Measurements from ENCODE around the gene RSPH4A. TPM values are rescaled to one million over a fixed set of nuclear protein-coding genes. Genes with fewer than 3 reads are reported as not detected.
A peak's percentile ranks its signal among the peaks of the same experiment; 100 is the strongest.
"Not testable (repeated sequence)": the region's sequence is repeated elsewhere in the genome, so short reads cannot be mapped to it uniquely, and the experiment has no call there.

RSPH4A gene
- total RNA-seq, 2 donors from 2014 or later, result 0.28 TPM; not detected in 1

DNA sequence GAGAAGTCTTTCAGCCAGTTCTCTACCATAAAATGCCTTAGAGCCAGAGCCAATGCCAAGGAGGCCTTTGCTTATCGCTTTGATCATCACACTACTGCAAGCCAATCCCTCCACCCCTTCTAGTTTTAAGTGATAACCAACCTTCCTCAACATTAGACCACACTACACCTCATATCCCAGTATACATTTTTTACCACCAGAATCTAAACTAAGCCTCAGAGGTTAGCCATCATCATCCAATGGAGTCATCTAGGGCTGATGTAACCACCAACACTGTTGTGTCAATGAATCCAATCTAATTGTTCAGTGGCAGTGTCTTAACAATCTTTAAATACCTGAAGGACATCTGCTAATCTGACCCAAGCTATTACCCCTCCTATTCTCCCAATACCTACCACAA lies 45.9 kb downstream of the RSPH4A start:
- ATAC-seq (replicated peaks), result peak; percentile 78
- Mint-ChIP-seq H3K27me3 (no peaks in the 10 kb centered on the region), H3K27ac (peak overlapping the region; percentile 16), H3K4me3 (no peak overlapping the region), H3K9me3 (no peaks in the 10 kb centered on the region), H3K4me1 (peaks cover 45% of the 10 kb centered on the region), H3K36me3 (ENCODE audit: low read depth) (peaks cover 81% of the 10 kb centered on the region)

GRCh38 chr6:116663308-116663707 lies 47.0 kb downstream of the RSPH4A start:
- ATAC-seq (replicated peaks), result no peak

DNA sequence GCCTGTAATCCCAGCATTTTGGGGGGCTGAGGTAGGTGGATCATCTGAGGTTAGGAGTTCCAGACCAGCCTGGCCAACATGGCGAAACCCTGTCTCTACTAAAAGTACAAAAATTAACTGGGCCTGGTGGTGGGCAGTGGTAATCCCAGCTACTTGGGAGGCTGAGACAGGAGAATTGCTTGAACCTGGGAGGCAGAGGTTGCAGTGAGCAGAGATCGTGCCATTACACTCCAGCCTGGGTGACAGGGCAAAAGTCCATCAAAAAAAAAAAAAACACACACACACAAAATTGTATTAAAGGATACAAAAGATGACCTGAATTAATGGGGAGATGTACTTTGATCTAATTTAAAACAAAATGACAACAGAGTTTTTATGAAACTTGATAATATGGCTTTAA lies 47.9 kb downstream of the RSPH4A start:
- Mint-ChIP-seq H3K4me1 (peaks cover 49% of the 10 kb centered on the region), H3K4me3 (peak overlapping the region; percentile 27), H3K36me3 (ENCODE audit: low read depth) (peaks cover 62% of the 10 kb centered on the region)
- not testable (repeated sequence) for H3K27me3 Mint-ChIP-seq; H3K9me3 Mint-ChIP-seq; ATAC-seq (replicated peaks); H3K27ac Mint-ChIP-seq

More at GRCh38 chr6:116663308-116663707, 47.0 kb downstream of the RSPH4A start:
- no peaks in the 10 kb centered on the region for H3K9me3 Mint-ChIP-seq
- no peaks in the 10 kb centered on the region for H3K27me3 Mint-ChIP-seq
- H3K27ac Mint-ChIP-seq, result peak overlapping the region; percentile 16
- peaks cover 49% of the 10 kb centered on the region for H3K4me1 Mint-ChIP-seq
- H3K36me3 Mint-ChIP-seq (ENCODE audit: low read depth), result peaks cover 70% of the 10 kb centered on the region
- no peak overlapping the region for H3K4me3 Mint-ChIP-seq

- peak overlapping the region; percentile 49 for H3K27ac Mint-ChIP-seq
- ATAC-seq (replicated peaks), result no peak
- no peaks in the 10 kb centered on the region for H3K27me3 Mint-ChIP-seq
- H3K9me3 Mint-ChIP-seq, result no peaks in the 10 kb centered on the region
- H3K4me1 Mint-ChIP-seq, result peaks cover 41% of the 10 kb centered on the region
- peak overlapping the region; percentile 99 for H3K4me3 Mint-ChIP-seq
- peaks cover 50% of the 10 kb centered on the region for H3K36me3 Mint-ChIP-seq (ENCODE audit: low read depth)
These were observed 49.2 kb downstream of the RSPH4A start for GRCh38 chr6:116665464-116665863.

- H3K9me3 Mint-ChIP-seq, result no peaks in the 10 kb centered on the region
- peak overlapping the region; percentile 98 for H3K27ac Mint-ChIP-seq
- H3K4me3 Mint-ChIP-seq, result peak overlapping the region; percentile 99
- H3K36me3 Mint-ChIP-seq (ENCODE audit: low read depth), result peaks cover 44% of the 10 kb centered on the region
- no peaks in the 10 kb centered on the region for H3K27me3 Mint-ChIP-seq
- no peak for ATAC-seq (replicated peaks)
- peaks cover 34% of the 10 kb centered on the region for H3K4me1 Mint-ChIP-seq
These were observed 50.6 kb downstream of the RSPH4A start for GRCh38 chr6:116666869-116667268.

GRCh38 chr6:116667623-116668022 lies 51.3 kb downstream of the RSPH4A start:
- Mint-ChIP-seq H3K4me1 (peaks cover 27% of the 10 kb centered on the region), H3K27me3 (no peaks in the 10 kb centered on the region), H3K27ac (peak overlapping the region; percentile 98), H3K36me3 (ENCODE audit: low read depth) (peaks cover 38% of the 10 kb centered on the region), H3K9me3 (no peaks in the 10 kb centered on the region), H3K4me3 (peak overlapping the region; percentile 99)
- ATAC-seq (replicated peaks), result no peak

DNA sequence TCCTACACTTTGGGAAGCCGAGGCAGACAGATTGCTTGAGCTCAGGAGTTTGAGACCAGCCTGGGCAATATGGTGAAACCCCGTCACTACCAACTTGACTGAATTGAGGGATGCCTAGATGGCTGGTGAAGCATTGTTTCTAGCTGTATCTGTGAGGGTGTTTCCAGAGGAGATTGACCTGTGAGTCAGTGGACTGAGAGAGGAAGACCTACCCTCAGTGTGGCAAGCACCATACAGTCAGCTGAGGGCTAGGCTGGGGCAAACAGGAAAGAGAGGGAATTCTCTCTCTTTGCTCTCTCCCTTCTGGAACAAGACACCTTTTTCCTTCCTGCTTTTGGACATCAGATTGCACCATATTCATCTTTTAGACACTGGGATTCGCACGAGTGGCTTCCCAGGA lies 56.0 kb downstream of the RSPH4A start:
- H3K27ac Mint-ChIP-seq, result no peak overlapping the region
- H3K9me3 Mint-ChIP-seq, result no peaks in the 10 kb centered on the region
- no peaks in the 10 kb centered on the region for H3K36me3 Mint-ChIP-seq (ENCODE audit: low read depth)
- H3K4me3 Mint-ChIP-seq, result no peak overlapping the region
- H3K4me1 Mint-ChIP-seq, result peaks cover 3% of the 10 kb centered on the region
- ATAC-seq (replicated peaks), result no peak
- H3K27me3 Mint-ChIP-seq, result no peaks in the 10 kb centered on the region

- H3K4me3 Mint-ChIP-seq, result no peak overlapping the region
- H3K9me3 Mint-ChIP-seq, result no peaks in the 10 kb centered on the region
- H3K36me3 Mint-ChIP-seq (ENCODE audit: low read depth), result peaks cover 2% of the 10 kb centered on the region
- peaks cover 5% of the 10 kb centered on the region for H3K4me1 Mint-ChIP-seq
- no peak overlapping the region for H3K27ac Mint-ChIP-seq
- no peaks in the 10 kb centered on the region for H3K27me3 Mint-ChIP-seq
- no peak for ATAC-seq (replicated peaks)
These were observed 59.7 kb downstream of the RSPH4A start for GRCh38 chr6:116676021-116676420.

- peaks cover 11% of the 10 kb centered on the region for H3K4me1 Mint-ChIP-seq
- no peaks in the 10 kb centered on the region for H3K27me3 Mint-ChIP-seq
- H3K9me3 Mint-ChIP-seq, result no peaks in the 10 kb centered on the region
These were observed 64.8 kb downstream of the RSPH4A start, which contains the start of gene KPNA5 for GRCh38 chr6:116680880-116681672. TSS of gene KPNA5 (plus strand) at chr6:116681211. CDS start at chr6:116681335, 124 bp downstream.

DNA sequence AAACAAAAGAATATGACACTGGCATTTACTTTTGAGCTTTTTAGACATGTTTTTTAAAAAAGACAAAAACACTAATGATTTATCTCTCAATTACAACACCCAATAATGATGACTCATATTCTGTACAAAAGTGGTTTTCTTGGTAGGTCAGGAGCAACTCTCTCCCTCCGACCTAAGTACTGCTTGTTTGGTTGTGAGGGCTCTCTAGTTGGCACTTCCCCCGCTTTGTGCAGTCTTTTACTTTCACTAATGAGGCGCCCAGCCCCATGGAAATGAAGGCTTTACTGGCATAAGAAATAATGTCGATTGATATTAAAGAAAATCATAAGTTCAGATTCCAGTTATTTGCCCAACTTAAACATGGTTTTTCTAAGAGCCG lies 66.0 kb downstream of the RSPH4A start:
- Mint-ChIP-seq H3K4me1 (peaks cover 15% of the 10 kb centered on the region), H3K27ac (peak overlapping the region; percentile 95), H3K9me3 (no peaks in the 10 kb centered on the region), H3K4me3 (peak overlapping the region; percentile 91), H3K27me3 (no peaks in the 10 kb centered on the region), H3K36me3 (ENCODE audit: low read depth) (peaks cover 34% of the 10 kb centered on the region)
- ATAC-seq (replicated peaks), result peak; percentile 22

More at GRCh38 chr6:116680880-116681672, 64.8 kb downstream of the RSPH4A start, which contains the start of gene KPNA5:
- Mint-ChIP-seq H3K36me3 (ENCODE audit: low read depth) (peaks cover 32% of the 10 kb centered on the region), H3K4me3 (peak within 1 kb of the TSS; percentile 91), H3K27ac (peak within 1 kb of the TSS; percentile 95)
- peak; percentile 94 for ATAC-seq (replicated peaks)

Other genes starting within 250 kb of the RSPH4A start
- 10 to 100 TPM; 26.0 to 28.9 TPM for gene DSE, start 245.5 kb upstream of the RSPH4A start, total RNA-seq
- gene CALHM6, start 155.1 kb upstream of the RSPH4A start, total RNA-seq, result 10 to 100 TPM in 1 of 2 donors, 1 to 10 TPM in 1; 7.5 to 18.9 TPM
- not detected for gene CALHM5, start 104.8 kb upstream of the RSPH4A start, total RNA-seq
- not detected for gene TRAPPC3L, start 70.8 kb upstream of the RSPH4A start, total RNA-seq
- gene CALHM4, start 62.7 kb upstream of the RSPH4A start, total RNA-seq, result not detected
- 10 to 100 TPM; 24.4 to 44.6 TPM for gene RWDD1, start 45.0 kb upstream of the RSPH4A start, total RNA-seq
- gene ZUP1, start 52.3 kb downstream of the RSPH4A start, total RNA-seq, result 10 to 100 TPM; 16.3 to 21.6 TPM
- 1 to 10 TPM; 7.9 to 8.7 TPM for gene KPNA5, start 64.7 kb downstream of the RSPH4A start, total RNA-seq
- not detected for gene FAM162B, start 149.2 kb downstream of the RSPH4A start, total RNA-seq
- not detected for gene GPRC6A, start 212.6 kb downstream of the RSPH4A start, total RNA-seq

Measured in activated T-helper 17 cell treated with anti-CD3 and anti-CD28 coated beads, Interleukin-2, amount 50 U/mL, for 72 hours (primary cell).